Pulmonary artery endothelial cell (primary cell): ENCODE measurements around the gene TMEM91. TPM values are rescaled to one million over a fixed set of nuclear protein-coding genes. Genes with fewer than 3 reads are reported as not detected.
"Not testable (repeated sequence)": the region's sequence is repeated elsewhere in the genome, so short reads cannot be mapped to it uniquely, and the experiment has no call there.

Experiments
- DNase-seq: peaks from one replicate; pipeline ENCODE4 v3.0.0-alpha.2; 2011; ENCODE audit warnings: low read depth, low spot score
- total RNA-seq: library from RNA; depleted of rRNA; stranded (reverse); fragments of >200 nt; gene quantifications from 2 replicates; pipeline ENCODE4 v1.2.3, GENCODE V29; 2014

The TMEM91 gene
- total RNA-seq = 5.2 and 8.1 TPM in 2 replicates

- no peak for DNase-seq
Observed at GRCh38 chr19:41376241-41376997, at the start of gene TMEM91. Gene TMEM91, plus strand, starts transcription at chr19:41376533. Its CDS starts 1,777 bp downstream, at chr19:41378310.

- no peak for DNase-seq
Observed at GRCh38 chr19:41327076-41327575, 49.2 kb upstream of the TMEM91 start.

- no peak for DNase-seq
Observed at GRCh38 chr19:41327576-41328156, 48.7 kb upstream of the TMEM91 start.

GRCh38 chr19:41328157-41328841, 48.0 kb upstream of the TMEM91 start:
- DNase-seq = no peak

GRCh38 chr19:41328842-41329225, 47.5 kb upstream of the TMEM91 start:
- no peak for DNase-seq

GRCh38 chr19:41330481-41330880, 45.9 kb upstream of the TMEM91 start:
- no peak for DNase-seq

- DNase-seq = no peak
Observed at GRCh38 chr19:41330946-41331678, 45.2 kb upstream of the TMEM91 start.

- DNase-seq = no peak
Observed at GRCh38 chr19:41332000-41332399, 44.3 kb upstream of the TMEM91 start.

GRCh38 chr19:41332468-41332867, 43.9 kb upstream of the TMEM91 start:
- DNase-seq = no peak

GRCh38 chr19:41334793-41335192, 41.5 kb upstream of the TMEM91 start:
- DNase-seq = no peak

GRCh38 chr19:41335467-41335866, 40.9 kb upstream of the TMEM91 start:
- DNase-seq = no peak

- no peak for DNase-seq
Observed at GRCh38 chr19:41339936-41340335, 36.4 kb upstream of the TMEM91 start.

GRCh38 chr19:41341669-41342490, 34.5 kb upstream of the TMEM91 start:
- DNase-seq = no peak

GRCh38 chr19:41344162-41344561, 32.2 kb upstream of the TMEM91 start:
- DNase-seq = no peak

- not testable (repeated sequence) for DNase-seq
Observed at GRCh38 chr19:41346916-41347315, 29.4 kb upstream of the TMEM91 start.

GRCh38 chr19:41350735-41351338, 25.5 kb upstream of the TMEM91 start:
- DNase-seq = no peak

- DNase-seq = no peak
Observed at GRCh38 chr19:41351339-41352245, 24.7 kb upstream of the TMEM91 start.

- no peak for DNase-seq
Observed at GRCh38 chr19:41352279-41352608, 24.1 kb upstream of the TMEM91 start.
